Panc1 (cell line): ENCODE data around the gene NFATC4. TPM values are rescaled to one million over a fixed set of nuclear protein-coding genes. Genes with fewer than 3 reads are reported as not detected.

Experiments used
- ATAC-seq: fragments of 200-7000 bp; cut with Tn5 transposase; 2 replicates; pipeline ENCODE4 v1.9.1; 2020; ENCODE audit warnings: mild to moderate bottlenecking, moderate library complexity
- BruUV-seq: library from RNA; stranded (reverse); fragments of 400-500 nt; replicated peaks from 2 replicates; lab custom pipeline; 2021; lab: Mats Ljungman, UMichigan
- CTCF ChIA-PET: fragments of 300-600 bp; sonication (Branson Sonifier 250); formaldehyde crosslinking; loops from one replicate; lab custom pipeline; 2022; ENCODE audit warnings: antibody characterized with exemption; lab: Charles Lee
- POLR2A ChIA-PET: fragments of 300-600 bp; sonication (Branson Sonifier 250); formaldehyde crosslinking; loops from one replicate; lab custom pipeline; 2022; ENCODE audit warnings: antibody characterized with exemption; lab: Charles Lee
- DNase-seq: peaks from one replicate; pipeline ENCODE4 v3.0.0-alpha.2; 2010; ENCODE audit warnings: low read depth, low spot score
- H3K27ac ChIP-seq: 2 replicates; pipeline ENCODE4 v1.5.1; 2011; ENCODE audit warnings: mild to moderate bottlenecking, low read length, inconsistent platforms
- H3K27me3 ChIP-seq: fragments of 200-500 bp; sonication (Bioruptor generic); 2 replicates; pipeline ENCODE4 v1.6.0; 2014; ENCODE audit warnings: low read length, inconsistent platforms; ENCODE audit not compliant: control insufficient read depth, insufficient read depth
- H3K36me3 ChIP-seq: fragments of 200-500 bp; sonication (Bioruptor generic); 2 replicates; pipeline ENCODE4 v1.5.1; 2014; ENCODE audit warnings: inconsistent platforms, mild to moderate bottlenecking, low read length, moderate library complexity; ENCODE audit not compliant: control insufficient read depth, insufficient read depth
- H3K4me1 ChIP-seq: 2 replicates; pipeline ENCODE4 v1.5.1; 2011; ENCODE audit warnings: inconsistent platforms, mild to moderate bottlenecking, low read length, moderate library complexity; ENCODE audit not compliant: control insufficient read depth, insufficient read depth
- H3K4me3 ChIP-seq, 2 experiments: 2 replicates each; pipeline ENCODE4 v1.5.1; 2011 to 2012; ENCODE audit warnings: low read depth in 2 of 2, low read length in 2 of 2, mild to moderate bottlenecking in 2 of 2, inconsistent platforms in 1 of 2, moderate library complexity in 1 of 2
- H3K9me3 ChIP-seq: fragments of 200-500 bp; sonication (Bioruptor generic); 2 replicates; pipeline ENCODE4 v1.5.1; 2014; ENCODE audit warnings: low read depth, mild to moderate bottlenecking, inconsistent platforms, low read length, moderate library complexity; ENCODE audit not compliant: control insufficient read depth, insufficient read depth
- CTCF ChIP-seq: fragments of 450-650 bp; IDR thresholded peaks from 2 replicates; pipeline ENCODE4 v1.5.1; 2017; ENCODE audit warnings: mild to moderate bottlenecking
- POLR2AphosphoS5 ChIP-seq: IDR thresholded peaks from 2 replicates; pipeline ENCODE4 v1.6.1; 2012; ENCODE audit warnings: mild to moderate bottlenecking, low read depth, low read length, moderate library complexity
- SIN3A ChIP-seq: IDR thresholded peaks from 2 replicates; pipeline ENCODE4 v1.6.1; 2012; ENCODE audit warnings: low read depth, mild to moderate bottlenecking, low read length, moderate library complexity, borderline replicate concordance; ENCODE audit not compliant: insufficient read depth
- TCF7L2 ChIP-seq: IDR thresholded peaks from 2 replicates; pipeline ENCODE4 v1.6.1; 2011; ENCODE audit warnings: mild to moderate bottlenecking, low read depth, low read length, inconsistent platforms
- in situ Hi-C: cut with HindIII; loops from 2 replicates; pipeline ENCODE4 v1.10.0; 2016; ENCODE audit warnings: low sequenced_read_pairs, low pct_unique_long_range_greater_than_20kb
- intact Hi-C: fragments of 100-400 bp; cut with micrococcal nuclease; formaldehyde crosslinking; loops from one replicate; pipeline ENCODE4 v1.10.0; 2022; ENCODE audit not compliant: unreplicated experiment
- total RNA-seq: library from RNA; stranded (reverse); gene quantifications from one replicate; pipeline ENCODE4 v1.2.1, GENCODE V29; 2021; ENCODE audit not compliant: unreplicated experiment
- TF ChIP-seq, protein P1 (sequence below), 2 experiments: IDR thresholded peaks; 2 replicates each; pipeline ENCODE4 v1.6.1; 2011 to 2012; ENCODE audit warnings: low read depth in 2 of 2, control low read depth in 1 of 2, low read length in 1 of 2, mild to moderate bottlenecking in 1 of 2, moderate library complexity in 1 of 2; ENCODE audit not compliant: insufficient read depth in 1 of 2

Gene NFATC4
- total RNA-seq, 1 experiment from 2014 or later = 0.36 TPM

GRCh38 chr14:24401810-24402702 is 34.1 kb downstream of the NFATC4 start:
- no peak overlapping the region for H3K4me3 ChIP-seq
- in situ Hi-C loops (no loop called here), intact Hi-C loops (no loop called here)
- H3K36me3 ChIP-seq = no peaks in the 10 kb centered on the region
- no peak overlapping the region for H3K27ac ChIP-seq
- H3K4me1 ChIP-seq = no peaks in the 10 kb centered on the region
- no peak for TF ChIP-seq SIN3A
- no peak for TF ChIP-seq CTCF
- TF ChIP-seq POLR2AphosphoS5 = no peak
- TF ChIP-seq, protein P1, sequence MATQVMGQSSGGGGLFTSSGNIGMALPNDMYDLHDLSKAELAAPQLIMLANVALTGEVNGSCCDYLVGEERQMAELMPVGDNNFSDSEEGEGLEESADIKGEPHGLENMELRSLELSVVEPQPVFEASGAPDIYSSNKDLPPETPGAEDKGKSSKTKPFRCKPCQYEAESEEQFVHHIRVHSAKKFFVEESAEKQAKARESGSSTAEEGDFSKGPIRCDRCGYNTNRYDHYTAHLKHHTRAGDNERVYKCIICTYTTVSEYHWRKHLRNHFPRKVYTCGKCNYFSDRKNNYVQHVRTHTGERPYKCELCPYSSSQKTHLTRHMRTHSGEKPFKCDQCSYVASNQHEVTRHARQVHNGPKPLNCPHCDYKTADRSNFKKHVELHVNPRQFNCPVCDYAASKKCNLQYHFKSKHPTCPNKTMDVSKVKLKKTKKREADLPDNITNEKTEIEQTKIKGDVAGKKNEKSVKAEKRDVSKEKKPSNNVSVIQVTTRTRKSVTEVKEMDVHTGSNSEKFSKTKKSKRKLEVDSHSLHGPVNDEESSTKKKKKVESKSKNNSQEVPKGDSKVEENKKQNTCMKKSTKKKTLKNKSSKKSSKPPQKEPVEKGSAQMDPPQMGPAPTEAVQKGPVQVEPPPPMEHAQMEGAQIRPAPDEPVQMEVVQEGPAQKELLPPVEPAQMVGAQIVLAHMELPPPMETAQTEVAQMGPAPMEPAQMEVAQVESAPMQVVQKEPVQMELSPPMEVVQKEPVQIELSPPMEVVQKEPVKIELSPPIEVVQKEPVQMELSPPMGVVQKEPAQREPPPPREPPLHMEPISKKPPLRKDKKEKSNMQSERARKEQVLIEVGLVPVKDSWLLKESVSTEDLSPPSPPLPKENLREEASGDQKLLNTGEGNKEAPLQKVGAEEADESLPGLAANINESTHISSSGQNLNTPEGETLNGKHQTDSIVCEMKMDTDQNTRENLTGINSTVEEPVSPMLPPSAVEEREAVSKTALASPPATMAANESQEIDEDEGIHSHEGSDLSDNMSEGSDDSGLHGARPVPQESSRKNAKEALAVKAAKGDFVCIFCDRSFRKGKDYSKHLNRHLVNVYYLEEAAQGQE (IDR thresholded peaks at IDR 0.05; ENCODE audit: insufficient read depth in 1 of 2, low read depth in 2 of 2, low read length in 1 of 2) = no peak
- no peak for TF ChIP-seq TCF7L2
- H3K27me3 ChIP-seq = peaks cover 3% of the 10 kb centered on the region
- CTCF ChIA-PET = interaction anchor here (0.6 to 1.2 kb wide), 3 partner anchors 27 to 182 kb away, joined by 3 to 11 read pairs (median 7); no protein-coding TSS in a partner anchor
- H3K9me3 ChIP-seq = no peaks in the 10 kb centered on the region
- DNase-seq = no peak
- no peak for ATAC-seq
- POLR2A ChIA-PET = no interaction called here
- BruUV-seq = no TSS peak

DNA sequence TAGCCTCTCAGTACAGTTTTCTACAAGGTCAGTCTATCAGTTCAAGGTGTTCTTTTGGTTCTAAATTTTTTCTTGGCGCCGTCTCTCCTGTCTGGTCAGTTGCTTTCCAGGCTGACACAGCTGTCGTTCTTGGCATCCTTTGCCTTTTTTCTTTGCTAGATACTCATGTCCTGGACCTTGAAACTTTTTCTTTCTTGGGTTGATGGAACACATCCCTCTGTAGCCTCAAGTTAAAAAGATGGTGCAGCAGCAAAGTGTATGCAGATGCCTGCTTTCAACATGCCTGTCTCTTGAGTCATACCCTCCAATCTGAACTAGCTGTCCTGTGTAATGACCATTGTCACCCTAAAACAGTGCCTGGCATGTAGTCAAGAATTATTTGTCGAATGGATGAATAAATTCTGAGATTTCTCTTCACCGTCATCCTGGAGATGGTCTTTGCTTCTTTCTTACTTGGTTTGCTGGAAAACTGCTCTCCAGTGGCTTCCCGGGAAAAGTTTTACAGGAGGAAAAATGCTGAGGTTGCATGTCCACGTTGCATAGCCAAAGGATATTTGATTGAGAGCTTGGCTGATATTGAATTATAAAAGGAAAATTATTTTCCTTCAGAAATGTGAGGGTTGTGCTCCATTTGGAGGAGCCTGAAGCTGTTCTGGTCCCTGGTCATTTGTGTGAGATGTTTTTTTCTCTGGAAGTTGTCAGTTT is 35.5 kb downstream of the NFATC4 start:
- Histone ChIP-seq H3K36me3 (no peaks in the 10 kb centered on the region), H3K4me3 (no peak overlapping the region), H3K9me3 (no peaks in the 10 kb centered on the region), H3K4me1 (no peaks in the 10 kb centered on the region), H3K27ac (no peak overlapping the region), H3K27me3 (peaks cover 3% of the 10 kb centered on the region)
- TF ChIP-seq CTCF (no peak), TCF7L2 (no peak), SIN3A (no peak), POLR2AphosphoS5 (no peak)
- TF ChIP-seq, protein P1 (IDR thresholded peaks at IDR 0.05; ENCODE audit: insufficient read depth in 1 of 2, low read depth in 2 of 2, low read length in 1 of 2) = no peak
- CTCF ChIA-PET = interaction anchor here (1.2 kb wide), 1 partner anchor 34 kb away, joined by 3 read pairs; no protein-coding TSS in a partner anchor
- in situ Hi-C loops (no loop called here), intact Hi-C loops (no loop called here)
- DNase-seq (no peak), ATAC-seq (no peak)
- BruUV-seq = no TSS peak
- POLR2A ChIA-PET = no interaction called here
